Neural crest cell (in vitro differentiated cells): ENCODE measurements around the gene CASK. TPM values are rescaled to one million over a fixed set of nuclear protein-coding genes. Genes with fewer than 3 reads are reported as not detected.

Experiments
- DNase-seq: peaks from one replicate; pipeline ENCODE4 v3.0.0; 2021; ENCODE audit warnings: low read depth, mixed read lengths, low spot score
- H3K27ac Mint-ChIP-seq: one replicate; pipeline ENCODE4 v1.8.0; 2021; ENCODE audit warnings: mild to moderate bottlenecking, mixed read lengths; ENCODE audit not compliant: unreplicated experiment
- H3K27me3 Mint-ChIP-seq: 2 replicates; pipeline ENCODE4 v1.8.0; 2021; ENCODE audit warnings: low read depth, mild to moderate bottlenecking, mixed read lengths
- H3K36me3 Mint-ChIP-seq: 2 replicates; pipeline ENCODE4 v1.8.0; 2021; ENCODE audit warnings: low read depth, mild to moderate bottlenecking, mixed read lengths
- H3K4me1 Mint-ChIP-seq: 2 replicates; pipeline ENCODE4 v1.8.0; 2021; ENCODE audit warnings: mixed read lengths
- H3K4me3 Mint-ChIP-seq: one replicate; pipeline ENCODE4 v1.8.0; 2021; ENCODE audit warnings: mild to moderate bottlenecking, mixed read lengths
- H3K9me3 Mint-ChIP-seq: 2 replicates; pipeline ENCODE4 v1.8.0; 2021; ENCODE audit warnings: mixed read lengths
- total RNA-seq: library from RNA; stranded (reverse); gene quantifications from 2 replicates; pipeline ENCODE4 v1.2.1, GENCODE V29; 2021
- TF ChIP-seq, protein P1 (sequence below): fragments of 200-600 bp; sonication (generic); conservative IDR thresholded peaks from 2 replicates; pipeline ENCODE4 v1.5.0; 2021; ENCODE audit warnings: antibody characterized with exemption, mild to moderate bottlenecking

CASK gene
- total RNA-seq, 1 donor from 2014 or later: 57.8 TPM

DNA sequence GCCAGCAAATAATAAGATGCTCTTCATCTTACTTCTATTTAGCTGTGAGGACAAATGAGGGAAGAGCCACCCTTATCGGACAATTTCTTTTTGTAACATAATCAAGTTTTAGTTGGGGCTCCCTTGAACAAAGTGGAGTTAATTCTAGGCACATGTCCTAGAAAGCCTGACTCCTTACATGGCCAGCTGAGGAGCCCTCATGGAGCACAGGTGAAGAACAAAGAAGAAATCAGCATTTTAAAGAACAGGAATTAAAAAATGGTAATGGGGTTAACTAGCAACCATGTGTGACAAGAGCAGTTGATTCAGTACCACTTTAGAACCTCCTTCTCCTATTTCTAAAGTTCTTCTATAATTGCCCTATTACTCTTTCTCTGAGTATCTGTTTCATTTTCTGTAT, 183.5 kb downstream of the CASK start:
- no peak for DNase-seq
- Mint-ChIP-seq H3K27me3 (no peaks in the 10 kb centered on the region), H3K4me3 (no peak overlapping the region), H3K9me3 (peaks cover 3% of the 10 kb centered on the region), H3K27ac (no peak overlapping the region), H3K4me1 (no peaks in the 10 kb centered on the region), H3K36me3 (peaks cover 10% of the 10 kb centered on the region)
- TF ChIP-seq, protein P1, sequence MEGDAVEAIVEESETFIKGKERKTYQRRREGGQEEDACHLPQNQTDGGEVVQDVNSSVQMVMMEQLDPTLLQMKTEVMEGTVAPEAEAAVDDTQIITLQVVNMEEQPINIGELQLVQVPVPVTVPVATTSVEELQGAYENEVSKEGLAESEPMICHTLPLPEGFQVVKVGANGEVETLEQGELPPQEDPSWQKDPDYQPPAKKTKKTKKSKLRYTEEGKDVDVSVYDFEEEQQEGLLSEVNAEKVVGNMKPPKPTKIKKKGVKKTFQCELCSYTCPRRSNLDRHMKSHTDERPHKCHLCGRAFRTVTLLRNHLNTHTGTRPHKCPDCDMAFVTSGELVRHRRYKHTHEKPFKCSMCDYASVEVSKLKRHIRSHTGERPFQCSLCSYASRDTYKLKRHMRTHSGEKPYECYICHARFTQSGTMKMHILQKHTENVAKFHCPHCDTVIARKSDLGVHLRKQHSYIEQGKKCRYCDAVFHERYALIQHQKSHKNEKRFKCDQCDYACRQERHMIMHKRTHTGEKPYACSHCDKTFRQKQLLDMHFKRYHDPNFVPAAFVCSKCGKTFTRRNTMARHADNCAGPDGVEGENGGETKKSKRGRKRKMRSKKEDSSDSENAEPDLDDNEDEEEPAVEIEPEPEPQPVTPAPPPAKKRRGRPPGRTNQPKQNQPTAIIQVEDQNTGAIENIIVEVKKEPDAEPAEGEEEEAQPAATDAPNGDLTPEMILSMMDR: no peak

DNA sequence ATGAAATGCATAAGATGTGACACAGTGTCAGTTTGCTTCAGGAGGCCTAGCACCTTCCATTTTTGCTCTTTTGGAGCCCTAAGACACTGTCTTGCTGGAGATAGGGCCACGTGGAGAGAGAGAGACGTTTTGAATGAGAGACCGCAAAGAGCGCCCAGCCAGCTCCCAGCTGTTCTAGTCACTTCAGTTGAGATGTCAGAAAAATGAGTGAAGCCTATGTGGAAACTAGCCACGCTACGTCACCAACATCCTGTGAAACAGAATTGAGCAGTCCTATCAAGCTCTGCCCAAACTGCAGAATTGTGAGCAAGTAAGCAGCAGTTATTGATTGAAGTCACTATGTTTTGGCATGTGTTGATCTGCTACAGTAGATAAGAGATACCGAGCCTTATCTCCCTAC, 186.3 kb downstream of the CASK start:
- TF ChIP-seq, protein P1: no peak
- H3K27ac Mint-ChIP-seq: no peak overlapping the region
- no peaks in the 10 kb centered on the region for H3K9me3 Mint-ChIP-seq
- H3K4me3 Mint-ChIP-seq: no peak overlapping the region
- H3K4me1 Mint-ChIP-seq: no peaks in the 10 kb centered on the region
- peaks cover 3% of the 10 kb centered on the region for H3K36me3 Mint-ChIP-seq
- no peak for DNase-seq
- H3K27me3 Mint-ChIP-seq: no peaks in the 10 kb centered on the region

DNA sequence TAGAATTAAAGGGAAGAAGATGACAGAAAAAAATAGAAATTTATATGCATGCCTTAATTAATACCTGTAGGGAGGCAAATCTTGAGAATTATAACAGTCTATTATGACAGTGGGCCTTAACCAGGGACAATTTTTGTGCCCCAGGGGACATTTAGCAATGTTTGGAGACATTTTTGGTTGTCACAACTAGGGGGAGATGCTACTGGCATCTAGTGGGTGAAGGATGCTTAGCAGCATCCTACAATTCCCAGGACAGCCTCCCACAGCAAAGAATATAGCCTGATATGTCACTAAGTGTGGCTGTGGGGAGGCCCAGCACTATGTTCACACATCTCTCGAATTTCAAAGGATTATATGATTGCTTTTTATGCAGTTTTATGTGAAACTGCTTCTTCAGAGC, 188.8 kb downstream of the CASK start:
- H3K9me3 Mint-ChIP-seq: no peaks in the 10 kb centered on the region

DNA sequence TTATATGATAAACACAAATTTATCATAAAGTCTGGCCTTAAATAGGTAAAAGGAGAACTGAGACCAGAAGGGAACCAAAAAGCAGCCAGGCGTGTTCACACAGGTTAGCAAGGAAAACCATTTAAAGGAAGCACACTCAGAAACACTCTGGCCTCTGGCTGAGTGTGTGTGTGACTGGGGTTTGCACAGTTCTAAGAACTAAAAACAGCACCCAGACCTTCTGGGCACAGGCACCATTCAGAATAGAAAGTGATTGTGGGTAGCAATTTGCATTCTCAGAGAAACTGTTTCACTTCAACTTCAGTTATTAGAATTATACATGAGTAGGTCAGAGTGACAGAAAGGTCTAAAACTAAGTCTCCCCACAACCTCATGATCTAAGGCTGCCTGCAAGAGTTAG, 189.4 kb downstream of the CASK start:
- H3K4me3 Mint-ChIP-seq: no peak overlapping the region
- peaks cover 3% of the 10 kb centered on the region for H3K36me3 Mint-ChIP-seq
- no peaks in the 10 kb centered on the region for H3K9me3 Mint-ChIP-seq
- H3K4me1 Mint-ChIP-seq: no peaks in the 10 kb centered on the region
- TF ChIP-seq, protein P1: no peak
- no peak for DNase-seq
- no peak overlapping the region for H3K27ac Mint-ChIP-seq
- no peaks in the 10 kb centered on the region for H3K27me3 Mint-ChIP-seq

More for the DNA sequence above, 188.8 kb downstream of the CASK start:
- Mint-ChIP-seq H3K27ac (peak overlapping the region; percentile 19), H3K36me3 (peaks cover 3% of the 10 kb centered on the region), H3K4me1 (no peaks in the 10 kb centered on the region), H3K27me3 (no peaks in the 10 kb centered on the region), H3K4me3 (no peak overlapping the region)
- TF ChIP-seq, protein P1: peak; percentile 52
- DNase-seq: no peak

DNA sequence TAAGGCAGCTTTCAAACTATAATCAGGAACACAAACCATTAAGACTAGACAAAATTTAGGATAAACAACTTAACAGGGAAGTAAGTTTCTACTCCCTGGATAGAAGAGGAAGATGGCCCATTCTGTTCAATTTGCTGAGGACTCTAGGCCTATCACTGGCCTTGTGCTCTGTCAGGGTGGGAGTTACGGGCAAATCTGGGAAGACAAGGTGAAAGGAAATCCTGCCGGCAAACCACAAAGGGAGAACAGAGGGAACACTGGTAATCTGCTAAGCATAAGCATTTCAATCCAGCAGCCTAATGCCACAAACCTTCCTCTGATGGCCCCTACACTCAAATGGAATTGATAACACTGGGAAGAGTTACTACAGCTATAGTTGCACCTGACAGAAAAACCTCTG, 191.1 kb downstream of the CASK start:
- H3K27me3 Mint-ChIP-seq: no peaks in the 10 kb centered on the region
- no peak overlapping the region for H3K4me3 Mint-ChIP-seq
- H3K27ac Mint-ChIP-seq: no peak overlapping the region
- H3K36me3 Mint-ChIP-seq: peaks cover 3% of the 10 kb centered on the region
- no peak for DNase-seq
- H3K4me1 Mint-ChIP-seq: no peaks in the 10 kb centered on the region
- TF ChIP-seq, protein P1: no peak
- no peaks in the 10 kb centered on the region for H3K9me3 Mint-ChIP-seq

DNA sequence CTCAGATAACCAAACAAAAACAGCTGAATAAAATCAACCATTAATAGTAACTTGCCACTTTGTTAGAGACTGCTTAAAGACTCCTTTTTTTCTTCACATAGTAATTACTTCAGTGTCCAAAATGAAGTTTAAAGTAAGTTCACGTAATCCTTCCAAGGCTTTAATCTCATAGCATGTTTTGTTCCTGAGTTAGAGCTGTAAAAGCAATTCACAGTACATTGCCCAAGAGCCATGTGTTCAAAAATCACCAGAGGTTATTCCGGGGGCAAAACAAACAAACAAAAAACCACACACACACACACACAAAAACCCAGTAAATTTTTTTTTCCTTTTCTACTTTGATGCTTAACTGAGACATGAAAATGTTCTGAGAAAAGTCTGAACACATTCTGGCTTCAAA, 193.3 kb downstream of the CASK start:
- Mint-ChIP-seq H3K9me3 (no peaks in the 10 kb centered on the region), H3K4me3 (no peak overlapping the region), H3K36me3 (no peaks in the 10 kb centered on the region), H3K27me3 (no peaks in the 10 kb centered on the region), H3K4me1 (no peaks in the 10 kb centered on the region), H3K27ac (no peak overlapping the region)
- DNase-seq: no peak
- TF ChIP-seq, protein P1: no peak
